ENCODE measurements around the gene TCEAL9.
"Not testable (repeated sequence)": the region's sequence is repeated elsewhere in the genome, so short reads cannot be mapped to it uniquely, and the experiment has no call there.

The TCEAL9 gene

DNA sequence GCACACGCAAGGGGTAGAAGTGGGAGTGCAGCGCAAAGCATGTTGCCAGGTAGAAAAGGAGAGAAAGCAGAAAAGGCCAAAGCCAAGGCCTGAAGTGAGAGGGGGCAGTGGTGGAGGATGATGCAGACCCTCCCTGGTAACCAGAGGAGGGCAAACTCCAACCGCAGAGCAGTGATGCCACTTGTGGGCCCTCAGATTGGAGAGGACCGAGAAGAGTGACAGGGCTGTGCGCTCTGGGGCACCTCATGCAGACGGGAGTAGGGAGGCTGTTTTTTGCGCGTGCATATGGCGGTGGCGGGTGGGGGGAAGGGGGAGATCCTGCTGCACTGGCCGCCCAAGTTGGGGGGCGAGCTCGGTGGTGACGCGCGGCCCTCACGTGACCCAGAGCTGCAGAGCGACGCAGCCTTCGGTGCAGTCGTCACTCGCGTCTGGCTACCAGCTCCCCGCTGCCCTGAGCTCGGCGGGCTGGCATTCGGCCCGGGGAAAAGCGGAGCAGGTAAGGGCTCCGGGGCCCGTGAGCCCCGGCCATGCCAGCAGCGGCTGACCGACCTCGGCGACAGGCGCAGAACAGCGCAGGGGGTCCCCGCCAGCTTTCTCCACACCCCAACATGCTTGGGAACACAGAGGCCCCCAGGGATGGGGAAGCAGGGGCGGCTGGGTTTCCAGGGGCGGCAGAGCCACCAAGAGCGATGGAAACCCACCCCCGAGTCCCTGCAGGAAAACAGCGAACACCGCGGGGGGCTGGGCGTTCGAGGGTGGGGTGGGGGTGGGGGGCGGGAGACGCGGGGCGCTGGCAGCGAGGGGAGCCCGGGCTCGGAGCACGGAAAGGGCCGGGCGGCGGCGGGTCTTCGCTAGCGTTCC lies 20.0 kb downstream of the TCEAL9 start, which contains the start of gene BEX3:
Gene BEX3, plus strand, starts transcription at position 421 of the 861 bp plus-strand sequence. CDS start 984 bp downstream, outside the sequence.
- peak within 1 kb of the TSS; percentile 43 to 57 for H3K4me3 ChIP-seq (ENCODE audit: low read depth in 1 of 2, low read length in 2 of 2)
- H3K4me1 ChIP-seq (ENCODE audit: insufficient read depth, low read length) = no peaks in the 10 kb centered on the region
- peak within 1 kb of the TSS; percentile 51 for H3K27ac ChIP-seq (ENCODE audit: low read depth, low read length)
- H3K27me3 ChIP-seq (ENCODE audit: control insufficient read depth in 1 of 2, insufficient read depth in 2 of 2, low read length in 2 of 2) = no peaks in the 10 kb centered on the region
- no peaks in the 10 kb centered on the region for H3K9me3 ChIP-seq (ENCODE audit: low read length)
- no peaks in the 10 kb centered on the region for H3K36me3 ChIP-seq (ENCODE audit: insufficient read depth, low read length)
- H3K9ac ChIP-seq (ENCODE audit: low read length) = no peak within 1 kb of the TSS

GRCh38 chrX:103376979-103377324 lies 20.6 kb downstream of the TCEAL9 start:
- Histone ChIP-seq H3K27ac (ENCODE audit: low read depth, low read length) (no peak overlapping the region), H3K9ac (ENCODE audit: low read length) (no peak overlapping the region), H3K27me3 (ENCODE audit: control insufficient read depth in 1 of 2, insufficient read depth in 2 of 2, low read length in 2 of 2) (no peaks in the 10 kb centered on the region), H3K4me3 (ENCODE audit: low read depth in 1 of 2, low read length in 2 of 2) (peak overlapping the region; percentile 27 to 41), H3K4me1 (ENCODE audit: insufficient read depth, low read length) (no peaks in the 10 kb centered on the region), H3K9me3 (ENCODE audit: low read length) (no peaks in the 10 kb centered on the region), H3K36me3 (ENCODE audit: insufficient read depth, low read length) (no peaks in the 10 kb centered on the region)

GRCh38 chrX:103378990-103379389 lies 22.7 kb downstream of the TCEAL9 start:
- Histone ChIP-seq H3K27me3 (ENCODE audit: control insufficient read depth in 1 of 2, insufficient read depth in 2 of 2, low read length in 2 of 2) (no peaks in the 10 kb centered on the region), H3K4me3 (ENCODE audit: low read depth in 1 of 2, low read length in 2 of 2) (no peak overlapping the region), H3K27ac (ENCODE audit: low read depth, low read length) (no peak overlapping the region), H3K36me3 (ENCODE audit: insufficient read depth, low read length) (no peaks in the 10 kb centered on the region), H3K4me1 (ENCODE audit: insufficient read depth, low read length) (no peaks in the 10 kb centered on the region), H3K9ac (ENCODE audit: low read length) (no peak overlapping the region), H3K9me3 (ENCODE audit: low read length) (no peaks in the 10 kb centered on the region)

GRCh38 chrX:103382877-103383276 lies 26.6 kb downstream of the TCEAL9 start:
- Histone ChIP-seq H3K27me3 (ENCODE audit: control insufficient read depth in 1 of 2, insufficient read depth in 2 of 2, low read length in 2 of 2) (no peaks in the 10 kb centered on the region), H3K36me3 (ENCODE audit: insufficient read depth, low read length) (no peaks in the 10 kb centered on the region), H3K9ac (ENCODE audit: low read length) (no peak overlapping the region), H3K27ac (ENCODE audit: low read depth, low read length) (no peak overlapping the region), H3K4me1 (ENCODE audit: insufficient read depth, low read length) (no peaks in the 10 kb centered on the region), H3K4me3 (ENCODE audit: low read depth in 1 of 2, low read length in 2 of 2) (no peak overlapping the region), H3K9me3 (ENCODE audit: low read length) (no peaks in the 10 kb centered on the region)

DNA sequence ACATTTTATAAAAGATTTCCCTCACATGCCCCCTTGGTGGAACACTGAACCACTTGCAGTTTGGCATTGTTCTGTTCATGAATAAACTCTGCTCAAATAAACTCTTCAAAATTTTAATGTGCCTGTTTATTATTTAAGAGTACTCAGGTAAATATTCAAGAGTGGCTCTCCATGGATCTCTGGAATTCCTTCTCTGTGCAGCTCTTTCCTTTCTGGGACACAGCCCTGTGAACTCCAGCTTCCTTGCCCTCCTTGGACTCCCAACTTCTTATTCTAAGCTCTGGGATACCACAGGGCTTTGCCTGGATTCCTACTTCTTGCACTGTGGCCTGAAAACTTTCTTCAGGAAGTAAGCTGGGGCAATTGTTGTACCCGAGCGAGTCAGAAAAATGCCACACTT lies 28.4 kb downstream of the TCEAL9 start:
- no peak overlapping the region for H3K4me3 ChIP-seq (ENCODE audit: low read depth in 1 of 2, low read length in 2 of 2)
- H3K9me3 ChIP-seq (ENCODE audit: low read length) = no peaks in the 10 kb centered on the region
- no peaks in the 10 kb centered on the region for H3K4me1 ChIP-seq (ENCODE audit: insufficient read depth, low read length)
- no peak overlapping the region for H3K9ac ChIP-seq (ENCODE audit: low read length)
- H3K27me3 ChIP-seq (ENCODE audit: control insufficient read depth in 1 of 2, insufficient read depth in 2 of 2, low read length in 2 of 2) = no peaks in the 10 kb centered on the region
- no peaks in the 10 kb centered on the region for H3K36me3 ChIP-seq (ENCODE audit: insufficient read depth, low read length)
- H3K27ac ChIP-seq (ENCODE audit: low read depth, low read length) = no peak overlapping the region

DNA sequence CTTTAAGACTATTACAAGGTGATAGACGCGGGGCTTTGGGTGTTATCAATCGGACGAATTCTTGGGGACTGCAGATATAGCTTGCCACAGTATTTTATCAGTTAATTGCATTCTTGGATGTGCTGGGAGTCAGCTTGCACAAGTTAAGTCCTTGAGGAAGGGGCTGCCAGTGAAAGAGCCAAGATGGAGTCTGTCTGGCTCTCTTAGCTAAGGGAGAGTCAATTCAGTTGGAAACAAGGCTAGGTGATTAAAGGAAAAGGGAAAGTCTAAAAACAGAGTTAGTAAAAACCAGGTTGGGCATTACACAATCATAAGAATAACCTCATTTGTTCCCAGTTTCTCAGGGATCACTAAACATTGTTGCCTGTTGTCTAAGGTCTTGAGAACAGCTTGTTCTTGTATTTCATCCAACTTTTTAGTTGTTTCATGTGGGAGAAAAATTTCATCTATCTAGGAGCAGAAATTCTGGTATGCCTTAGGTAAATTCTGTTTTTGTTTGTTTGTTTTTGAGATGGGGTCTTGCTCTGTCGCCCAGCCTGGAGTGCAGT lies 29.1 kb downstream of the TCEAL9 start:
- H3K27me3 ChIP-seq (ENCODE audit: control insufficient read depth in 1 of 2, insufficient read depth in 2 of 2, low read length in 2 of 2); H3K4me1 ChIP-seq (ENCODE audit: insufficient read depth, low read length); H3K4me3 ChIP-seq (ENCODE audit: low read depth in 1 of 2, low read length in 2 of 2); H3K9me3 ChIP-seq (ENCODE audit: low read length); H3K36me3 ChIP-seq (ENCODE audit: insufficient read depth, low read length); H3K27ac ChIP-seq (ENCODE audit: low read depth, low read length); H3K9ac ChIP-seq (ENCODE audit: low read length): not testable (repeated sequence)

DNA sequence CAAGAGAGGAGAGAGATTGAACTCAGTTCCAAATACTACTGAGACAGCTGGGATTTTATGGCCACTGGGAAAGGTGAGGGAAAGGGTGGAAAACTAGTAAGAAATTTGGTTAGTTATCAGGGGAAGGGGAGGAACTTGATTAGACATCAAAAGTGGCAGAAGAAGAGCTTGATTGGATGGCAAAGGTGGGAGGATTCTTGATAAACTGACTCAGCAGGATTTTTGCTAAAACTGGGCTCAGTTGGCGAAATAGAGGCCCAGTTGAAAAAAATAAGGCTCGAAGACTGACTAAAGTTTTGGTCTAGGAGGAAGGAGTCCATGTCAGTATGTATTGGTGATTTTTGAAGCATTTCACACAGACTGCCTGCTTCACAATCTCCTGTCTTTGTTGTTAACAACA lies 30.0 kb downstream of the TCEAL9 start:
- Histone ChIP-seq H3K9ac (ENCODE audit: low read length) (no peak overlapping the region), H3K27me3 (ENCODE audit: control insufficient read depth in 1 of 2, insufficient read depth in 2 of 2, low read length in 2 of 2) (no peaks in the 10 kb centered on the region), H3K4me3 (ENCODE audit: low read depth in 1 of 2, low read length in 2 of 2) (no peak overlapping the region), H3K4me1 (ENCODE audit: insufficient read depth, low read length) (no peaks in the 10 kb centered on the region), H3K27ac (ENCODE audit: low read depth, low read length) (no peak overlapping the region), H3K36me3 (ENCODE audit: insufficient read depth, low read length) (no peaks in the 10 kb centered on the region), H3K9me3 (ENCODE audit: low read length) (no peaks in the 10 kb centered on the region)

DNA sequence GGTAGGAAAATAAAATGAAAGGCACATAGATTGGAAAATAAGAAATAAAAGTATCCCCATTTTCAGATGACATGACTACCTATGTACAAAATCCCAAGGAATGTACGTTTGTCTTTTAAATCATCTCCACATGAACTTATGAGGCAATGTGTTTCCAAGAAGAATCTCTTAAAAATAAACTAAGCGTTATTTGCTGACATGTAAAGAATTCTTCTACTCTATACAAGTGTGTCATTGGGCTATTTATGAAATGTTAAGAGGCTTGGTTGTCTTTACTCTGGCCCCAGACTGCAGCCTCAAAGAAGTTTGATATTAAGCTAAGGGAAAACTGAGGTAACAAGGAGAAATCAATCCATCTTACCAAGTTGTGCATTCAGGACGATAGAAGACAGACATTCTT lies 37.2 kb downstream of the TCEAL9 start:
- Histone ChIP-seq H3K36me3 (ENCODE audit: insufficient read depth, low read length) (no peaks in the 10 kb centered on the region), H3K4me1 (ENCODE audit: insufficient read depth, low read length) (no peaks in the 10 kb centered on the region), H3K9ac (ENCODE audit: low read length) (no peak overlapping the region), H3K27me3 (ENCODE audit: control insufficient read depth in 1 of 2, insufficient read depth in 2 of 2, low read length in 2 of 2) (no peaks in the 10 kb centered on the region), H3K9me3 (ENCODE audit: low read length) (no peaks in the 10 kb centered on the region), H3K4me3 (ENCODE audit: low read depth in 1 of 2, low read length in 2 of 2) (no peak overlapping the region), H3K27ac (ENCODE audit: low read depth, low read length) (no peak overlapping the region)

- Histone ChIP-seq H3K27ac (ENCODE audit: low read depth, low read length) (no peak overlapping the region), H3K27me3 (ENCODE audit: control insufficient read depth in 1 of 2, insufficient read depth in 2 of 2, low read length in 2 of 2) (peaks cover 0 to 5% of the 10 kb centered on the region in 2 donors), H3K4me1 (ENCODE audit: insufficient read depth, low read length) (no peaks in the 10 kb centered on the region), H3K9ac (ENCODE audit: low read length) (no peak overlapping the region), H3K36me3 (ENCODE audit: insufficient read depth, low read length) (no peaks in the 10 kb centered on the region), H3K4me3 (ENCODE audit: low read depth in 1 of 2, low read length in 2 of 2) (no peak overlapping the region), H3K9me3 (ENCODE audit: low read length) (no peaks in the 10 kb centered on the region)
These were observed 39.9 kb downstream of the TCEAL9 start for GRCh38 chrX:103396186-103396585.

DNA sequence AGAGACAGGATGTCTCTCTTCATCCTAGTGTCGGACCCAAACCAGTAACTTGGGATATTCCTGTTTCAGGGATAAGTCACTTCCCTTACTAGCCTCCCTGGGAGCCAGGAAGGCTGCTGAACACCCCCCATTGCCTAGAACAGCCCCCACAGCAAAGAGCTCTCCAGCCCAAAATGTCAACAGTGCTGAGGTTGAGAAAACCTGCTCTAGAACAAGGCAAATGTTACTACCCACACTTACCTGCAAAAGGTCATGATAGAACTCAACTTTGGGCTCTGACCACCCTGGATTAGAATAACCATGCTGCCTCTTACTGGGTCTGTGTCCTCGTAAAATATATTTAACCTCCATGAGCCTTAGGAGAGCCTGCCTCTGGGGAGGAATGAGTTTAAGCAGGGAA lies 40.4 kb downstream of the TCEAL9 start:
- no peak overlapping the region for H3K9ac ChIP-seq (ENCODE audit: low read length)
- no peak overlapping the region for H3K4me3 ChIP-seq (ENCODE audit: low read depth in 1 of 2, low read length in 2 of 2)
- H3K4me1 ChIP-seq (ENCODE audit: insufficient read depth, low read length) = no peaks in the 10 kb centered on the region
- H3K9me3 ChIP-seq (ENCODE audit: low read length) = no peaks in the 10 kb centered on the region
- H3K27me3 ChIP-seq (ENCODE audit: control insufficient read depth in 1 of 2, insufficient read depth in 2 of 2, low read length in 2 of 2) = peaks cover 0 to 5% of the 10 kb centered on the region in 2 donors
- no peak overlapping the region for H3K27ac ChIP-seq (ENCODE audit: low read depth, low read length)
- no peaks in the 10 kb centered on the region for H3K36me3 ChIP-seq (ENCODE audit: insufficient read depth, low read length)

GRCh38 chrX:103397707-103398106 lies 41.4 kb downstream of the TCEAL9 start:
- H3K9ac ChIP-seq (ENCODE audit: low read length) = no peak overlapping the region
- no peaks in the 10 kb centered on the region for H3K4me1 ChIP-seq (ENCODE audit: insufficient read depth, low read length)
- H3K9me3 ChIP-seq (ENCODE audit: low read length) = no peaks in the 10 kb centered on the region
- H3K36me3 ChIP-seq (ENCODE audit: insufficient read depth, low read length) = no peaks in the 10 kb centered on the region
- H3K4me3 ChIP-seq (ENCODE audit: low read depth in 1 of 2, low read length in 2 of 2) = no peak overlapping the region
- H3K27me3 ChIP-seq (ENCODE audit: control insufficient read depth in 1 of 2, insufficient read depth in 2 of 2, low read length in 2 of 2) = peaks cover 0 to 5% of the 10 kb centered on the region in 2 donors
- no peak overlapping the region for H3K27ac ChIP-seq (ENCODE audit: low read depth, low read length)

- no peak overlapping the region for H3K27ac ChIP-seq (ENCODE audit: low read depth, low read length)
- H3K9ac ChIP-seq (ENCODE audit: low read length) = no peak overlapping the region
These were observed 42.1 kb downstream of the TCEAL9 start for GRCh38 chrX:103398421-103398864.

More at GRCh38 chrX:103398421-103398864, 42.1 kb downstream of the TCEAL9 start:
- no peak overlapping the region for H3K4me3 ChIP-seq (ENCODE audit: low read depth in 1 of 2, low read length in 2 of 2)
- H3K27me3 ChIP-seq (ENCODE audit: control insufficient read depth in 1 of 2, insufficient read depth in 2 of 2, low read length in 2 of 2) = peaks cover 0 to 5% of the 10 kb centered on the region in 2 donors
- no peaks in the 10 kb centered on the region for H3K9me3 ChIP-seq (ENCODE audit: low read length)
- H3K36me3 ChIP-seq (ENCODE audit: insufficient read depth, low read length) = no peaks in the 10 kb centered on the region
- H3K4me1 ChIP-seq (ENCODE audit: insufficient read depth, low read length) = no peaks in the 10 kb centered on the region
